Psoas muscle (tissue), 8 donors: ENCODE results near the gene TMEM181. TPM values are rescaled to one million over a fixed set of nuclear protein-coding genes. Genes with fewer than 3 reads are reported as not detected.

Experiments
- ATAC-seq, 4 donors: fragments of 200-7000 bp; cut with Tn5 transposase; one replicate each; pipeline ENCODE4 v1.9.1; 2020; ENCODE audit warnings: moderate library complexity in 3 of 4, mild to moderate bottlenecking in 2 of 4
- DNase-seq, 2 donors: peaks; one replicate each; pipeline ENCODE4 v3.0.0-alpha.2; 2020
- H3K27ac ChIP-seq: fragments of 200-600 bp; one replicate; pipeline ENCODE4 v1.8.0; 2022
- H3K27me3 ChIP-seq, 3 donors: fragments of 200-600 bp in 1 of 3; one replicate each; pipeline versions ENCODE4 v1.6.1 to v1.8.0; 2013 to 2022; ENCODE audit warnings: low read length in 2 of 3, mild to moderate bottlenecking in 2 of 3, moderate library complexity in 1 of 3; ENCODE audit not compliant: insufficient read depth in 3 of 3
- H3K36me3 ChIP-seq, 2 donors: fragments of 200-600 bp in 1 of 2; one replicate each; pipeline versions ENCODE4 v1.6.1 to v1.8.0; 2013 to 2022; ENCODE audit warnings: low read depth in 1 of 2, mild to moderate bottlenecking in 1 of 2, moderate library complexity in 1 of 2; ENCODE audit not compliant: insufficient read depth in 1 of 2
- H3K4me1 ChIP-seq: fragments of 200-600 bp; one replicate; pipeline ENCODE4 v1.8.0; 2022
- H3K4me3 ChIP-seq: fragments of 200-600 bp; one replicate; pipeline ENCODE4 v1.8.0; 2022; ENCODE audit warnings: mild to moderate bottlenecking
- H3K9me3 ChIP-seq: fragments of 200-600 bp; one replicate; pipeline ENCODE4 v1.8.0; 2022
- CTCF ChIP-seq: fragments of 200-600 bp; IDR thresholded peaks from one replicate; pipeline ENCODE4 v1.8.0; 2022; ENCODE audit warnings: antibody characterized with exemption
- WGBS, 3 donors: extraction: QIAGEN DNeasy Blood & Tissue Kit; methylation state at CpG; one replicate each; pipeline versions ENCODE4 v1.1.6 to v1.1.7; 2013; 5-methylcytosine and 5-hydroxymethylcytosine counted together
- intact Hi-C, 2 donors: fragments of 100-400 bp; cut with DNase I; formaldehyde crosslinking; loops; one replicate each; pipeline versions ENCODE4 v1.11.0 to v1.14.2; 2022
- polyA plus RNA-seq, 3 donors: library from polyadenylated mRNA; stranded (reverse); fragments of 200-250 nt; gene quantifications; one replicate each; pipeline ENCODE4 v1.2.3, GENCODE V29; 2013
- total RNA-seq, 4 donors: library from RNA; stranded (reverse); fragmentation: NEBNext Ultra II Directional in 2 of 4; extraction: Animal tissue kit (Norgen Biotek cat#: 25700) in 2 of 4; gene quantifications; one replicate each; pipeline versions ENCODE4 v1.2.1 to v1.2.4, GENCODE V29; 2021 to 2023
- donor health status: healthy with polysubstance abuse.
- donor health status: DM: no; HTN: no; CAD: no; lungs with moderate emphysema.
- donor health status: Bipolar disorder and iron deficiency.
- donor health status: healthy.
- donor health status: DM: yes; HTN: yes; CAD: no.
- donor health status: DM: no; HTN: no; CAD: no.
- donor health status: DM: no; HTN: no; CAD: no.
- donor health status: DM: yes; HTN: yes; CAD: no.

Gene TMEM181
- total and polyA plus RNA-seq, 7 donors: 6.8 to 16.2 (median 12.2) TPM

- 85 to 91% (median 87%) methylated on average over 9 of the region's 9 CpGs for WGBS, 3 donors
- Histone ChIP-seq H3K36me3 (peaks cover 0 to 28% of the 10 kb centered on the region in 2 donors), H3K9me3 (no peaks in the 10 kb centered on the region), H3K4me1 (peaks cover 27% of the 10 kb centered on the region), H3K27ac (no peak overlapping the region), H3K27me3 (no peaks in the 10 kb centered on the region), H3K4me3 (no peak overlapping the region)
- intact Hi-C loops: loop anchor here (2.0 to 10.0 kb wide), 2 partner anchors 63 to 487 kb away; no protein-coding TSS in a partner anchor
- TF ChIP-seq CTCF: no peak
- DNase-seq: no peak
- ATAC-seq: no peak
These were observed 68.0 kb downstream of the TMEM181 start for GRCh38 chr6:158627940-158628211.

- ATAC-seq (peak; percentile 12 to 44 (median 28)), DNase-seq (no peak)
- peak overlapping the region; percentile 39 for H3K27ac ChIP-seq
- TF ChIP-seq CTCF: no peak
- peaks cover 27% of the 10 kb centered on the region for H3K4me1 ChIP-seq
- 36 to 64% (median 38%) methylated on average over 17 of the region's 17 CpGs for WGBS, 3 donors
- intact Hi-C loops: loop anchor here (2.0 to 10.0 kb wide), 2 partner anchors 62 to 486 kb away; no protein-coding TSS in a partner anchor
- H3K4me3 ChIP-seq: no peak overlapping the region
- no peaks in the 10 kb centered on the region for H3K9me3 ChIP-seq
- peaks cover 0 to 31% of the 10 kb centered on the region in 2 donors for H3K36me3 ChIP-seq
- H3K27me3 ChIP-seq: no peaks in the 10 kb centered on the region
These were observed 68.7 kb downstream of the TMEM181 start for GRCh38 chr6:158628542-158628941.

GRCh38 chr6:158629367-158630221 lies 69.7 kb downstream of the TMEM181 start:
- 62 to 70% (median 65%) methylated on average over 20 of the region's 20 CpGs for WGBS, 3 donors
- no peak overlapping the region for H3K4me3 ChIP-seq
- H3K36me3 ChIP-seq: peaks cover 0 to 35% of the 10 kb centered on the region in 2 donors
- intact Hi-C loops: loop anchor here (1.0 to 10.0 kb wide), 3 partner anchors 61 to 485 kb away; no protein-coding TSS in a partner anchor
- DNase-seq (peak; percentile 39 to 78), ATAC-seq (peak; percentile 71 to 83 (median 80))
- no peaks in the 10 kb centered on the region for H3K9me3 ChIP-seq
- TF ChIP-seq CTCF: peak; percentile 63
- no peaks in the 10 kb centered on the region for H3K27me3 ChIP-seq
- H3K4me1 ChIP-seq: peaks cover 27% of the 10 kb centered on the region
- H3K27ac ChIP-seq: peak overlapping the region; percentile 50

GRCh38 chr6:158630938-158631616 lies 71.2 kb downstream of the TMEM181 start:
- ATAC-seq (peak in 3 of 4 donors; percentile 13 to 23 (median 15)), DNase-seq (peak; percentile 66 to 74)
- TF ChIP-seq CTCF: peak; percentile 5
- Histone ChIP-seq H3K9me3 (no peaks in the 10 kb centered on the region), H3K36me3 (peaks cover 0 to 33% of the 10 kb centered on the region in 2 donors), H3K4me3 (no peak overlapping the region), H3K4me1 (peaks cover 27% of the 10 kb centered on the region), H3K27ac (peak overlapping the region; percentile 81), H3K27me3 (no peaks in the 10 kb centered on the region)
- intact Hi-C loops: no loop called here
- 52 to 74% (median 52%) methylated on average over 19 of the region's 19 CpGs for WGBS, 3 donors
